Activated naive CD8-positive, alpha-beta T cell (primary cell): ENCODE measurements around the gene HOXD10.
A peak's percentile ranks its signal among the peaks of the same experiment; 100 is the strongest.

Source experiments
- H3K27ac Mint-ChIP-seq: one replicate; pipeline ENCODE4 v1.8.0; 2021; ENCODE audit warnings: mixed read lengths
- H3K27me3 Mint-ChIP-seq: one replicate; pipeline ENCODE4 v1.8.0; 2021; ENCODE audit warnings: mixed read lengths
- H3K36me3 Mint-ChIP-seq: one replicate; pipeline ENCODE4 v1.8.0; 2021; ENCODE audit warnings: mixed read lengths
- H3K4me1 Mint-ChIP-seq: one replicate; pipeline ENCODE4 v1.8.0; 2021; ENCODE audit warnings: low read depth, mixed read lengths
- H3K4me3 Mint-ChIP-seq: one replicate; pipeline ENCODE4 v1.8.0; 2021; ENCODE audit warnings: mild to moderate bottlenecking, mixed read lengths
- H3K9me3 Mint-ChIP-seq: one replicate; pipeline ENCODE4 v1.8.0; 2021; ENCODE audit warnings: low read depth, mixed read lengths

The HOXD10 gene

DNA sequence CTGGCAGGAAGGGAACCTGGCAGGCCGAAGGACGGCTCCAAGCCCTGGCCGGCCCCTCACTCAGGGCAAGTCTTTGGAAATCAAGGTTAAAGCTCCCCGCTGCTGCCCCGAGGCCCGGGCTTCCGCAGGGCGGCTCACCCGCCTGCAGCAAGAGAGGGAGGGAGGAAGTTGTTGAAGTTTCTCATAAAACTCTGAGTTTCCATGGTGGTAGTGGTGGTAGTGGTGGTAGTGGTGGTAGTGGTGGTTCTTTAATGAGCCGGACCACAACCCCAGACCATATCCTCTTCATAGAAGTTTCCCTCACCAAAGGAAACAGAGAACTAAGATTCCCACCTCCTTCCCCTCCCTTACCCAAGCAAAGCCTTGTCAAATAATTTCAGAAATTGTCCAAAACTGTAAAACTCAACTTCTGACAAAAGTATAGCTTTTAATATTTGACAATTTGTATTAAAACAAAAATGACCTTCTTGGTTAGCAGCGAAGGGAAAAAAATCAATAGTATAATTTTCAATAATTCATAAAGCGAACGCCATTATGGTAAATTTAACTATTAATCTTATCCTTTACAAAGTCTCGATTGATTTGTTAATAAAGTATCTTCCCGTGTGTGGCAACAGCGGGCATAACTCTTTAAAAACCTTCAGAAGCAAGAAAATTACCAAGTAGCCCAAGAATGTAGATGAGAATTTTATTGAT lies 1.5 kb upstream of the HOXD10 start:
- H3K4me3 Mint-ChIP-seq = no peak overlapping the region

DNA sequence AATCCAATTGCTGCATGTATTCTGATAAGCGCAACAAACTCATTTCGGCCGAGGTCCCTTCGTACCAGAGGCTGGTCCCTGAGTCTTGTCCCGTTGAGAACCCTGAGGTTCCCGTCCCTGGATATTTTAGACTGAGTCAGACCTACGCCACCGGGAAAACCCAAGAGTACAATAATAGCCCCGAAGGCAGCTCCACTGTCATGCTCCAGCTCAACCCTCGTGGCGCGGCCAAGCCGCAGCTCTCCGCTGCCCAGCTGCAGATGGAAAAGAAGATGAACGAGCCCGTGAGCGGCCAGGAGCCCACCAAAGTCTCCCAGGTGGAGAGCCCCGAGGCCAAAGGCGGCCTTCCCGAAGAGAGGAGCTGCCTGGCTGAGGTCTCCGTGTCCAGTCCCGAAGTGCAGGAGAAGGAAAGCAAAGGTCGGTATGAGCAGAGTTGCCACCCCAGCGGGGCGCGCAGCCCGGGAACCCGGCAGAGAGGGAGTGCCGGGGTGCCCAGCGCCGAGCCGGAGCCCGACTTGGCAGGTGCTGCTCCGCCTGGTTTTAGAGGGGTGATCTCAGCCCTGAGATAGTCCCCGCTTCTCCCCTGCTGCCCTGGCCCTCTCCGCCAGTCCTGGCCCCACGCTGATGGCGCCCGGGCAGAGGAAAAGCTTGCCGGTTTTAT lies 714 bp downstream of the HOXD10 start:
- H3K4me1 Mint-ChIP-seq = peaks cover 3% of the 10 kb centered on the region
- H3K27ac Mint-ChIP-seq = no peak overlapping the region
- peaks cover 5% of the 10 kb centered on the region for H3K36me3 Mint-ChIP-seq
- H3K27me3 Mint-ChIP-seq = peaks cover 59% of the 10 kb centered on the region
- H3K9me3 Mint-ChIP-seq = peaks cover 3% of the 10 kb centered on the region
- no peak overlapping the region for H3K4me3 Mint-ChIP-seq

More for the DNA sequence above, 1.5 kb upstream of the HOXD10 start:
- Mint-ChIP-seq H3K4me1 (peaks cover 5% of the 10 kb centered on the region), H3K36me3 (peaks cover 7% of the 10 kb centered on the region), H3K27ac (no peak overlapping the region), H3K9me3 (peaks cover 3% of the 10 kb centered on the region), H3K27me3 (peaks cover 61% of the 10 kb centered on the region)

DNA sequence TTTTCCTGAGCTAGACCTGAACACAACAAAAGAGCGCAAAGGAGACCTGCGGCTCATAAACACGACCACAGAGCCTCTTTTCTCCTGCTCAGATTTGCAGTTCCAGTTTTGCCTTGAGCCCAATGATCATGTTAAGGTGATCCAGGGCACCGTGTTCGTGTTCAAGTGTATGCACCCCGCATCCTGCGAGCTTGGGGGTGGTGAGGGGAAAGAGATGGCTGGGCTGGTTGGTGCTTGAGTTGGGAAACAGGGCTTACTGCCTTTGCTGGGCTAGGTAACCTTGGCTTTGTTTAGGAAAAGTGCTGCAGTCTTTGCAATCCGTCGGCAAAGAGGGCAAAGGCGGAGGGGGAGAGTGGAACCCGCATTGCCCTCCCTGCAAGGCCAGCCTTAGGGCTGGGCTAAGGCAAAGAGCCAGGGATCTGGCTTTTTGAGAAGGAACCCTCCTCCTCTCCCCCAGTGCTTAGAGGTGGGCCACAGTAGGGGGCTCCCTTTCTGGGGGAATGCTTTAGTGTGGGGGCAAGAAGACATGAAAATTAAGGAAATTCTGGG lies 1.3 kb downstream of the HOXD10 start:
- no peak overlapping the region for H3K4me3 Mint-ChIP-seq
- H3K9me3 Mint-ChIP-seq = peaks cover 3% of the 10 kb centered on the region
- H3K27me3 Mint-ChIP-seq = peaks cover 54% of the 10 kb centered on the region
- H3K27ac Mint-ChIP-seq = no peak overlapping the region
- peaks cover 5% of the 10 kb centered on the region for H3K4me1 Mint-ChIP-seq
- peaks cover 5% of the 10 kb centered on the region for H3K36me3 Mint-ChIP-seq

DNA sequence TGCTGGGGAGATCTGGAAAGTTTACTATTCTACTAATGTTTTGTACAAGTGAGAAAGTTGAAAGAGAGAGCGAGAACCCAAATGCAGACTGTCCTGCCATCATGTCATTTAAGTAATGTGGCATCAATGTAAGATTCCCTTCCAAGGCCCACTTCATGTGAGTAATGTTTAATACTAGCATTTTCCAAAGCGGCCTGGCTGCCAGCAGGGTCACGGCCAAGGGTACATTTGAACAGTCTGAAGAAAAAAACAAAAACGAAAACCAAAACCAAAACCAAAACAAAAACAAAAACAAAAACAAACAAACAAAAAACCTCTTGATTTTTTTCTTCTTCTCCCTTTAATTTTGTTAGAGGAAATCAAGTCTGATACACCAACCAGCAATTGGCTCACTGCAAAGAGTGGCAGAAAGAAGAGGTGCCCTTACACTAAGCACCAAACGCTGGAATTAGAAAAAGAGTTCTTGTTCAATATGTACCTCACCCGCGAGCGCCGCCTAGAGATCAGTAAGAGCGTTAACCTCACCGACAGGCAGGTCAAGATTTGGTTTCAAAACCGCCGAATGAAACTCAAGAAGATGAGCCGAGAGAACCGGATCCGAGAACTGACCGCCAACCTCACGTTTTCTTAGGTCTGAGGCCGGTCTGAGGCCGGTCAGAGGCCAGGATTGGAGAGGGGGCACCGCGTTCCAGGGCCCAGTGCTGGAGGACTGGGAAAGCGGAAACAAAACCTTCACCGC lies 2.2 kb downstream of the HOXD10 start:
- H3K36me3 Mint-ChIP-seq = peaks cover 5% of the 10 kb centered on the region
- peaks cover 3% of the 10 kb centered on the region for H3K9me3 Mint-ChIP-seq
- H3K4me1 Mint-ChIP-seq = peaks cover 7% of the 10 kb centered on the region
- no peak overlapping the region for H3K27ac Mint-ChIP-seq
- no peak overlapping the region for H3K4me3 Mint-ChIP-seq
- peaks cover 51% of the 10 kb centered on the region for H3K27me3 Mint-ChIP-seq

DNA sequence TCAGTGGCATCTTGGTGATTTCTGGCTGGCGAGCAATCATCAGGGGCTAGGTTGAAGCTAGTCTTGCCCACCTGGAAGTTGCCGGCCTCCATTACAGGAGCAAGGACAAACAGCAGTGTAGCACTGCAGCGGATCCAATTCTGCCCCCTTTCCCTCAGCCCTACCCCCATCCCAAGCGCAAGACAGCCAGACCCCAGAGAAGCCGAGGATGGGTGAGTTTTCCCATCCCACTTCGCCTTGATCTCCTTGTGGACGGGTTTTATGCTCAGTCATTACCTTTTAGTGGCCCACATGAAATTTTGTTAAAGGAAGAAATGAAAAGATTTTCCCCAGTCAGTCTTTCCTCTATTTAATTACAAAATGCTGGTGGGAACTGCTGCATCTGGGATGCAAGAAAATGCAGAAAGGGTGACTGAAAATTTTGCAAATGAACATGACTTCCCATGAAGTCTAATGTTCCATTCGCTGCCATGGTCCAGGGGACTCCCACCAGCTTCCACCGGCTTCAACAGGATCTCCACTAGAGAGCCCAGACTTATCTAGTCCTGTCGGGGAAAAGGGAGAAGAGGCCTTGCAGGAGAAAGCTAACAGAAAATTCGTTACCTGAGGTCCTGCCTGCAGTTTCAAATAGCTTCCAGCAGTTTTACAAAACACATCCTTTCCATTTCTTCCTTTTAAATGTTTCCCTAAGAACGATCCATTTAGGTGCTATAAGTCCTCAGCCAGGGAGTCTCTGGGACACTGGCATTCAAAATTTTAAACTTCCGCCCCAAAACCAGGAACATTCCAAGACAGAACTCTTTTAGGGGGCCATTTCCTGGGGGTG lies 4.0 kb downstream of the HOXD10 start:
- Mint-ChIP-seq H3K36me3 (peaks cover 5% of the 10 kb centered on the region), H3K4me1 (peaks cover 11% of the 10 kb centered on the region), H3K9me3 (peaks cover 3% of the 10 kb centered on the region), H3K27me3 (peaks cover 53% of the 10 kb centered on the region), H3K27ac (no peak overlapping the region), H3K4me3 (peak overlapping the region; percentile 17)

DNA sequence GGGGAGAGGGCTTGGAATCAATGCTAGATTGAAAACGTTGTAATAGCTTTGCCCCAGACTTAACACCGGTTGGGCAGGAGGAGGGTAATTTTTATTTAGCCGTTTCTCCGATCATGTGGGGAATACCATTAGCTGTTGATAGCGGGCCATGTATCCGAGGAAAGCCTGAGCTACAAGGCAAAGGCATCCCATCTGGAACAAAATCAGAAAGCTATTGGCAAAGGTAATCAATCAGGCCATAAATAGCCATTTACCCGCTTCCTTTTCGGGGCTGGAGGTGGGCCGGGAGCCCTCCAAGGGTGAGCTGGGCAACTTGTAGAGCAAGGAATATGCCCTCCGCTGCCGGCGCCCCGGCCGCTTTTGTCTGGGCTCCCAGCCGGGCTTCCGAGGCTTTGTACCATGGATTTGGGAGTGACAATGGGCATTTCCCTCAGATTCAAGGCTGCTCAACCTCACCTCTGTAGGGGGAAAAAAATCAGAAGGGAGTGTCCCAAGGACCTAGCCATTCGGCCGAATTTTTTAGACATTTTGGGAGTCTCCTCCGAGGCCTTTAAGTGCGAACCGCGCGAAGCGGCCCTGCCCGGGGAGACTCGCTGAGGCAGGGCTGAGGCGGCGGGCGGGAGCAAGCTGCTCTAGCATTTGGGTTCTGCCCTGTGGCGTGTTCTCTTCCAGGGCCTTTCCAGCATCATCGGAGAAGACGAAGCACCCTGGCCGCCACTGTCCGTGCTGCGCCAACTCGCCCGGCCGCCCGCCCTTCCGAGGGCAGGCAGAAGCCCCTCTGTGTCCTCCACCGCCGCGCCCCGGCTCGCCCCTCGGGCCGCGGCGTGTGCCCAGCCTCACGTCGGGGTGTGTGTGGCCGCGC lies 4.8 kb downstream of the HOXD10 start:
- Mint-ChIP-seq H3K9me3 (peaks cover 3% of the 10 kb centered on the region), H3K27ac (no peak overlapping the region)

DNA sequence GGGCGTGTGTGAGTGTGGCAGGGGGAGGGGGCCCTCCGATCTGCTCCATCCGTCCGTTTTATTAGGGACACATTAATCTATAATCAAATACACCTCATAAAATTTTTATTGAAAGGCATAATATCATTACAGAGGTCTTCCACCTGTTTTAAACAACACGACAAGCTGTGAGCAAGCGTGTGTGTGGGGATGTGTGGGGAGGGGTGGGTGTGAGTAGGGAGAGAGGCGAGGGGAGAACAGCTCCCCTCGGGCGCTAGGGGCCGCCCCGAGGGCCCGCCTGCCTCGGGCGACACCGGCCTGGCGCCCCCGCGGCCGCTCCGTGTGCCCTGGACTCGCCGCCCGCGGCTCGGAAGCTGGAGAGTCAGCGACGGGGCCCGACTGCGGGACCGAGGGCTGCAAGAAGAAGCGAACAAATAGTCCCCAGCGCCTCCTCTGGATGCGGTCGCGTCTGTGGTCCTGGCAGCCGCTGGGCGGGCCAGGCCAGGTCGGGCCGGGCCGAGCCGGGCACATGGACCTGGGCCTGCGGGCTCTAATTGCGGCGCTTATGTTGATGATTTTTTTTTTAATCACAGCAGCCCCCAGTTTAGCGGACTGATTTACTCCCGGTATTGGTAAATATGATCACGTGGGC lies 5.6 kb downstream of the HOXD10 start:
- peaks cover 11% of the 10 kb centered on the region for H3K4me1 Mint-ChIP-seq
- peaks cover 3% of the 10 kb centered on the region for H3K9me3 Mint-ChIP-seq
- peak overlapping the region; percentile 76 for H3K4me3 Mint-ChIP-seq
- peaks cover 56% of the 10 kb centered on the region for H3K27me3 Mint-ChIP-seq
- H3K36me3 Mint-ChIP-seq = peaks cover 2% of the 10 kb centered on the region
- no peak overlapping the region for H3K27ac Mint-ChIP-seq

More for the DNA sequence above, 4.8 kb downstream of the HOXD10 start:
- peaks cover 57% of the 10 kb centered on the region for H3K27me3 Mint-ChIP-seq
- peaks cover 11% of the 10 kb centered on the region for H3K4me1 Mint-ChIP-seq
- H3K36me3 Mint-ChIP-seq = peaks cover 5% of the 10 kb centered on the region
- peak overlapping the region; percentile 17 for H3K4me3 Mint-ChIP-seq

DNA sequence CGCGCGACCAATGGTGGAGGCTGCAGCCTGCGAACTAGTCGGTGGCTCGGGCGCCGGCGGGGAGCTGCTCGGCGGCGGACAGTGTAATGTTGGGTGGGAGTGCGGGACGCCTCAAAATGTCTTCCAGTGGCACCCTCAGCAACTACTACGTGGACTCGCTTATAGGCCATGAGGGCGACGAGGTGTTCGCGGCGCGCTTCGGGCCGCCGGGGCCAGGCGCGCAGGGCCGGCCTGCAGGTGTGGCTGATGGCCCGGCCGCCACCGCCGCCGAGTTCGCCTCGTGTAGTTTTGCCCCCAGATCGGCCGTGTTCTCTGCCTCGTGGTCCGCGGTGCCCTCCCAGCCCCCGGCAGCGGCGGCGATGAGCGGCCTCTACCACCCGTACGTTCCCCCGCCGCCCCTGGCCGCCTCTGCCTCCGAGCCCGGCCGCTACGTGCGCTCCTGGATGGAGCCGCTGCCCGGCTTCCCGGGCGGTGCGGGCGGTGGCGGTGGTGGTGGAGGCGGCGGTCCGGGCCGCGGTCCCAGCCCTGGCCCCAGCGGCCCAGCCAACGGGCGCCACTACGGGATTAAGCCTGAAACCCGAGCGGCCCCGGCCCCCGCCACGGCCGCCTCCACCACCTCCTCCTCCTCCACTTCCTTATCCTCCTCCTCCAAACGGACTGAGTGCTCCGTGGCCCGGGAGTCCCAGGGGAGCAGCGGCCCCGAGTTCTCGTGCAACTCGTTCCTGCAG lies 6.3 kb downstream of the HOXD10 start, which contains the start of gene HOXD9:
Gene HOXD9 (plus strand): TSS at position 37 of the 728 bp plus-strand sequence. CDS start 50 bp downstream, at position 87.
- Mint-ChIP-seq H3K4me3 (peak within 1 kb of the TSS; percentile 76), H3K36me3 (peaks cover 2% of the 10 kb centered on the region), H3K9me3 (peaks cover 3% of the 10 kb centered on the region), H3K4me1 (peaks cover 11% of the 10 kb centered on the region), H3K27me3 (peaks cover 54% of the 10 kb centered on the region), H3K27ac (no peak within 1 kb of the TSS)

DNA sequence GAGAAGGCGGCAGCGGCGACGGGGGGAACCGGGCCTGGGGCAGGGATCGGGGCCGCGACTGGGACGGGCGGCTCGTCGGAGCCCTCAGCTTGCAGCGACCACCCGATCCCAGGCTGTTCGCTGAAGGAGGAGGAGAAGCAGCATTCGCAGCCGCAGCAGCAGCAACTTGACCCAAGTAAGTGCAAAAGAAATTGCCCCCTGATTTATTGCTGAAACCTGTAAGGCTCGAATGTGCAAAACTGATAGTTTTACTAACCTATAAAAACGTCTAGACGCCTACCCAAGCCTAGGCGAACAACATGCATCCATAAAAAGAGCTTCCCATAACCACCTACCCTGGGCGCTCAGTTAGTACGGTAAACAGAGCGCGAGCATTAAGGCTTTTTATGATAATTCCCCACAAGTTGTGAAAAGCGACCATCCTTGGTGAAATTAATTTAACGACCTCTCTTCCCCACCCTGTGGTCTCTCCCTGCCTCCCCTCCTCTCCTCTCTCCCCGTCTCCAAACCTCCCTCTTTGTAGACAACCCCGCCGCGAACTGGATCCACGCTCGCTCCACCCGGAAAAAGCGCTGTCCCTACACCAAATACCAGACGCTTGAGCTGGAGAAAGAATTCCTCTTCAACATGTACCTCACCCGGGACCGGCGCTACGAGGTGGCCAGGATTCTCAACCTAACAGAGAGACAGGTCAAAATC lies 7.0 kb downstream of the HOXD10 start:
- Mint-ChIP-seq H3K4me3 (peak overlapping the region; percentile 63), H3K36me3 (peaks cover 2% of the 10 kb centered on the region), H3K27me3 (peaks cover 53% of the 10 kb centered on the region), H3K9me3 (peaks cover 3% of the 10 kb centered on the region), H3K27ac (no peak overlapping the region), H3K4me1 (peaks cover 17% of the 10 kb centered on the region)

DNA sequence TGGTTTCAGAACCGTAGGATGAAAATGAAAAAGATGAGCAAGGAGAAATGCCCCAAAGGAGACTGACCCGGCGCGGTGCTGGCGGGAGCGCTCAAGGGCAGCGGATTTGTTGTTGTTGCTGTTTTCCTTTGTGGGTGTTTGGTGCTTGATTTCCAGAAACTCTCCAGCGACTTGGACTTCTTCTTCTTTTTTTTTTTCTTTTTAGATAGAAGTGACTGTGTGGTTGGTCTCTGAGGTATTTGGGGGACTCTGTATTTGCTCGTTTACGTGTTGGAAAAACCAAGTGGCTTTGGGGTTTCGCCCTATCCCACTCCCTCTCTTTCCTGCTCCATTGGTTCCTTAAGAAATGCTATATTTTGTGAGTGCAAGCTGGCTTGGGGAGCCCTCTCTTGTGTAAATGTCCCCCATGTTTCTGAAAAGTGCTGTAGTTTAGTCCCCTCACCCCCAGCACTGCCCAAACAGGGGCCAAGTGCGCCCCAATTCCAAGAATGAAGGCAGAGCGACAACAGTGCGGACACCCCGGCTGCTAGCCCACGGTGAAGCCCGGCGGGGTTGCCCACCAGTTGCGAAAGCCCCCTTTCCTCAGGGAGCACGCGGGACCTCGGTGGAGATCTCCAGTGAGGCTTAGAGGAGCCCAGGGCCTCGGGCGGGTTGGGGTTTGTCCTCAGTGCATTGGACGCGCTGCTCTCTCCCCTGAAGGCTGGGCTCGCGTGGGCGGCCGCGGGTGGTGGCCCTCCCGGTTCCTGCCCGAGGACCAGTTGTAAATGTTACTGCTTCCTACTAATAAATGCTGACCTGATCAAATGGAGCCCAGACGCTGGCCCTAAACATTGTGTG lies 7.8 kb downstream of the HOXD10 start:
- Mint-ChIP-seq H3K27ac (no peak overlapping the region), H3K27me3 (peaks cover 54% of the 10 kb centered on the region), H3K9me3 (no peaks in the 10 kb centered on the region), H3K4me1 (peaks cover 20% of the 10 kb centered on the region), H3K4me3 (peak overlapping the region; percentile 63), H3K36me3 (no peaks in the 10 kb centered on the region)

DNA sequence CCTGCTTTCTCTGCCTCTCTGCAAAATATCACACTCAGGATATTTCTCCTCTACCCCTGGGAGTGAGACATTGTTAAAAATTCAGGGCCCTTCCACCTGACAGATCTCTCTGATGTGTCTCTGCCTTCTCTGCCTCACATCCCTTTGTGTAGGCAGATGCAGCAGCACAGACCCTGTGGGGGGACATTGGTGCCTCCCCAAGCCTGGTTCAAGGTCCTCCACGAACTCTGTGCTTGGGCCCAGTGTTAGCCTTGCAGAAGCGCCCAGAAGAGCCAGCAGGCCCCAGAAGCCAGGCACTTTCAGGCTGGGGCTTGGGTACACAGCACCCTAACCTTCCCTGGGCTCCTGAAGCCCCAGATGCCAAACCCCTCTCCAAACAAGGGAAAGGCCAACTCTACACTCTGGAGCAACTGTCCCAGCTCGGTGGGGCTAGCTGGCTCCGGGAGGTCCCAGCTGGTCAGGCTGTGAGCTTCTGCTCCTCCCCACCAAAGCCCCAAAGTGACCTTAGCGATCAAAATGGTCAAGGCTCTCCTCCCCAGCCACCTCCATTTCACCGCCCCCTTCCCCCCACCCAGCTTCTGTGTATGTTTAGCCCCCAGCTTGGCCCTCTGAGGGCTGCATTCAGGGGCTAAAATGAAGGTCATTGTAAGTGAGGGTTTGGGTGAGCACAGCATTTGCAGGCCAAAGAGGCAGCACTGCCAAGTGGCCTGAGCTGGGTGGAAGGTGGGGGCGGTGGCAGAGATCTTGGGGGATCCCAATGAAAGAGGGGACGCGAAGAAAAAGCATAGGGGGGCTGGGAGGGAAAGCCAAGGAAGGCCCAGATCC lies 8.6 kb downstream of the HOXD10 start:
- no peak overlapping the region for H3K27ac Mint-ChIP-seq
- H3K9me3 Mint-ChIP-seq = no peaks in the 10 kb centered on the region
- peak overlapping the region; percentile 38 for H3K4me3 Mint-ChIP-seq
- peaks cover 48% of the 10 kb centered on the region for H3K27me3 Mint-ChIP-seq
- peaks cover 20% of the 10 kb centered on the region for H3K4me1 Mint-ChIP-seq
- no peaks in the 10 kb centered on the region for H3K36me3 Mint-ChIP-seq
